AG04450 (cell line): ENCODE measurements around the gene BRDT. TPM values are rescaled to one million over a fixed set of nuclear protein-coding genes. Genes with fewer than 3 reads are reported as not detected.

Source experiments
- CTCF ChIA-PET: fragments of 300-600, 350-600 bp; formaldehyde crosslinking; extraction: SDS; loops from one replicate; lab custom pipeline; 2022; ENCODE audit warnings: antibody characterized with exemption, inconsistent platforms; lab: Charles Lee
- POLR2A ChIA-PET: fragments of 350-600 bp; formaldehyde crosslinking; extraction: SDS; loops from one replicate; lab custom pipeline; 2021; ENCODE audit warnings: antibody characterized with exemption, inconsistent platforms; lab: Yijun Ruan, JAX
- DNase-seq: peaks from one replicate; pipeline ENCODE4 v3.0.0-alpha.2; 2011; ENCODE audit warnings: low read depth, low spot score
- H3K27ac ChIP-seq: one replicate; pipeline ENCODE4 v1.5.1; 2012; ENCODE audit warnings: low read depth, low read length, control low read depth
- H3K27me3 ChIP-seq: one replicate; pipeline ENCODE4 v1.6.0; 2012; ENCODE audit warnings: low read length; ENCODE audit not compliant: control insufficient read depth, insufficient read depth
- H3K4me3 ChIP-seq: 2 replicates; pipeline ENCODE4 v1.5.1; 2011; ENCODE audit warnings: mild to moderate bottlenecking, low read depth, low read length, control low read depth
- H3K9me3 ChIP-seq: 2 replicates; pipeline ENCODE4 v1.5.1; 2012; ENCODE audit warnings: low read length; ENCODE audit not compliant: control insufficient read depth, insufficient read depth
- polyA plus RNA-seq: library from polyadenylated mRNA; depleted of rRNA; stranded (reverse); fragments of >200 nt; gene quantifications from 2 replicates; pipeline ENCODE4 v1.2.3, GENCODE V29; 2011
- TF ChIP-seq, protein P1 (sequence below): IDR thresholded peaks from 2 replicates; pipeline ENCODE4 v1.5.1; 2011; ENCODE audit warnings: low read depth, low read length, control low read depth, inconsistent platforms

BRDT gene
- polyA plus RNA-seq, 1 experiment: not detected

DNA sequence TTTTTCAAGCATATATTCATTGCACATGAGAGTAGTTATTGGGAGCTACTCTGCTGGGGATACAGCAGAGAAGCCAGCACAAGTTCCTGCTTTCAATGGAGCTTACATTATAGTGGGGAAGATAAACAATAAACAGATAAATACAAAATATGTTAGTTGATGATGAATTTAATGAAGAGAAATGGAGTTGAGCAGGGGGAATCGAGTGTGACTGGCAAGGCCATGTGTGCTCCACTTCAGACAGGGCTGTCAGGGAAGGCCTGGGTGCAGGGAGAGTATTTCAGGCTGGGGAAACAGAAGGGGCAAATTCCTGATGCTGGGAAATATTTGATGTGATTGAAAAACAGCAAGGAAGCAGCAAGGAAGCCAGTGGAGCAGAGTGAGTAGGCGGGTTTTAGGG, 21.2 kb upstream of the BRDT start:
- no peak for DNase-seq
- TF ChIP-seq, protein P1, sequence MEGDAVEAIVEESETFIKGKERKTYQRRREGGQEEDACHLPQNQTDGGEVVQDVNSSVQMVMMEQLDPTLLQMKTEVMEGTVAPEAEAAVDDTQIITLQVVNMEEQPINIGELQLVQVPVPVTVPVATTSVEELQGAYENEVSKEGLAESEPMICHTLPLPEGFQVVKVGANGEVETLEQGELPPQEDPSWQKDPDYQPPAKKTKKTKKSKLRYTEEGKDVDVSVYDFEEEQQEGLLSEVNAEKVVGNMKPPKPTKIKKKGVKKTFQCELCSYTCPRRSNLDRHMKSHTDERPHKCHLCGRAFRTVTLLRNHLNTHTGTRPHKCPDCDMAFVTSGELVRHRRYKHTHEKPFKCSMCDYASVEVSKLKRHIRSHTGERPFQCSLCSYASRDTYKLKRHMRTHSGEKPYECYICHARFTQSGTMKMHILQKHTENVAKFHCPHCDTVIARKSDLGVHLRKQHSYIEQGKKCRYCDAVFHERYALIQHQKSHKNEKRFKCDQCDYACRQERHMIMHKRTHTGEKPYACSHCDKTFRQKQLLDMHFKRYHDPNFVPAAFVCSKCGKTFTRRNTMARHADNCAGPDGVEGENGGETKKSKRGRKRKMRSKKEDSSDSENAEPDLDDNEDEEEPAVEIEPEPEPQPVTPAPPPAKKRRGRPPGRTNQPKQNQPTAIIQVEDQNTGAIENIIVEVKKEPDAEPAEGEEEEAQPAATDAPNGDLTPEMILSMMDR: no peak
- Histone ChIP-seq H3K27ac (no peak overlapping the region), H3K9me3 (no peaks in the 10 kb centered on the region), H3K27me3 (no peaks in the 10 kb centered on the region), H3K4me3 (no peak overlapping the region)
- POLR2A ChIA-PET: no interaction called here
- CTCF ChIA-PET: interaction anchor here (0.7 to 8.2 kb wide), 23 partner anchors 20 to 645 kb away, joined by 3 to 303 read pairs (median 3); partner anchors contain the start of genes CDC7, GLMN and RPAP2

DNA sequence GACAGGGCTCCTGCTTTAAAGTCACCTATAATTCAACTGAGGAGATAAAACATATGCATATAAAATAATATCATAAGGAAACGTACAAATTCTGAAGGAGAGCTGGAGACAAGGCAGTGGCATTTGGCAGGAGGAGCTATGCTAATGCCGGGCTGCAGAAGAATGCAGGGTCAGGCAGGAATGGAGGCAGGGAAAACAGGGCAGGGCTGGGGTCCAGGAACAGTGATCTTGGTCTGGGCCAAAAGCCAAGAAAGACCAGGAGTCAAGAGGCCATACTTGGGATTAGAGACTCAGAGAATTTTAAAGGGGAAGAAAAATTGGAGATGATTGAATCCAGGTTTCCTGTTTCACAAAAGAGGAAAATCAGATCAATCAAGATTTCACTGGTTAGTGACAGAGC, 20.0 kb upstream of the BRDT start:
- Histone ChIP-seq H3K27ac (no peak overlapping the region), H3K4me3 (no peak overlapping the region), H3K27me3 (no peaks in the 10 kb centered on the region), H3K9me3 (no peaks in the 10 kb centered on the region)
- CTCF ChIA-PET: interaction anchor here (0.6 to 8.2 kb wide), 6 partner anchors 68 to 433 kb away, joined by 3 to 303 read pairs (median 20); partner anchors contain the start of gene CDC7
- TF ChIP-seq, protein P1: no peak
- no peak for DNase-seq
- POLR2A ChIA-PET: no interaction called here

DNA sequence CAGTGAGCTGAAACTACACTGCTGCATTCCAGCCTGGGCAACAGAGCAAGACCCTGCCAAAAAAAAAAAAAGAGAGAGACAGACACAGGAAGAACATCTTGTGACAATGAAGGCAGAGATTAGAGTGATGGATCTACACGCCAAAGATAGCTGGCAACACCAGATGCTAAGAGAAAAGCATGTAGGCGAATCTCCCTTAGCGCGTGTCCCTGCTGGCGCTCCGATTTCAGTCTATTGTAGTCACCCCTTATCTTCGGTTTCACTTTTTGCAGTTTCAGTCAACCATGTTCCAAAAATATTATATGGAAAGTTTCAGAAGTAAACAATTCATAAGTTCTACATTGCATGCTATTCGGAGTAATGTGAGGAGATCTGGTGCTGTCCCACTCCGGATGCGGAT, 11.6 kb upstream of the BRDT start:
- Histone ChIP-seq H3K9me3 (peaks cover 3% of the 10 kb centered on the region; the same call in 1 of the 2 replicates), H3K4me3 (no peak overlapping the region), H3K27me3 (peaks cover 2% of the 10 kb centered on the region), H3K27ac (no peak overlapping the region)
- ChIA-PET CTCF (interaction anchor here (1.5 kb wide), 1 partner anchor 353 kb away, joined by 5 read pairs; no protein-coding TSS in a partner anchor), POLR2A (interaction anchor here (0.6 kb wide), 1 partner anchor 839 kb away, joined by 5 read pairs; no protein-coding TSS in a partner anchor)
- no peak for DNase-seq
- TF ChIP-seq, protein P1: no peak

DNA sequence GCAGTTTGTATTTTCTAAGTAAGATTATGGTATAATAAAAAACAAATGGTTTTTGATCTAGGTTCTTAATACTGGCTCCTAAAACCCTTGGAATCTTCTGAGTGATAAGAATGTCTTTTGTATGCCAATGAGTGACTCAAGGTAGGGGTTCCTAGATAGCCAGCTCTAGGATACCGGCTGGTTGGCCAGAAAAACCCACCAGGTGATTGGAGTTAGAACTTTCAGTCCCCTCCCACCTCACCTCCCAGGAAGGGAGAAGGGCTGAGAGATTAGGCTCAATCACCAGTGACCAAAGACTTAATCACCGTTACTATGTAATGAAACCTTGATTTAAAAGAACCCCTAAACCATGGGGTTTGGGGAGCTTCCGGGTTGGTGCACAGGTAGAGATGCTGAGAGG, 8.7 kb upstream of the BRDT start:
- H3K27ac ChIP-seq: no peak overlapping the region
- ChIA-PET CTCF (interaction anchor here (0.7 to 1.2 kb wide), 2 partner anchors 428 to 1089 kb away, joined by 3 to 4 read pairs; no protein-coding TSS in a partner anchor), POLR2A (interaction anchor here (0.7 kb wide), 1 partner anchor 48 kb away, joined by 5 read pairs; no protein-coding TSS in a partner anchor)
- TF ChIP-seq, protein P1: no peak
- H3K4me3 ChIP-seq: no peak overlapping the region
- no peaks in the 10 kb centered on the region for H3K27me3 ChIP-seq
- no peak for DNase-seq
- H3K9me3 ChIP-seq: peaks cover 3% of the 10 kb centered on the region; the same call in 1 of the 2 replicates

DNA sequence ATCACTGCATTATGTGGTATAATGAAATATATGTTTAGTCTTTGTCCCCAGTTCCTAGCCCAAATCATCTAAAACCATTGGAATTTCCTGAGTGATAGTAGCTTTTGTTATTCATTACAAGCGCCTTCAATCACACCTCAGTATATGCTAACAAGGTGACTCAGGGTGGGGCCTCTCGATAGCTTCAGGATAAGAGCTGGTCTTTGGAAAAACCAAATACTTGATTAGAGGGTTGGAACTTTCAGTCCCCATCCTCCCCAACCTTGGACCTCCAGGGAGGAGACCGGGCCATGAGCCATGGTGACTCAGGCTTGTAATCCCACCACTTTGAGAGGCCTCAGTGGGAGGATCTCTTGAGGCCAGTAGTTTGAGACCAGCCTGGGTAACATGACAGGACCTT, 5.1 kb upstream of the BRDT start:
- Histone ChIP-seq H3K27ac (no peak overlapping the region), H3K27me3 (no peaks in the 10 kb centered on the region), H3K4me3 (no peak overlapping the region), H3K9me3 (peaks cover 6% of the 10 kb centered on the region; the same call in 1 of the 2 replicates)
- TF ChIP-seq, protein P1: no peak
- ChIA-PET CTCF (no interaction called here), POLR2A (no interaction called here)
- DNase-seq: no peak
